GM19455 (cell line): ENCODE results near the gene FOXO4.
"Not testable (repeated sequence)": the region's sequence is repeated elsewhere in the genome, so short reads cannot be mapped to it uniquely, and the experiment has no call there.

Source experiments
- ATAC-seq: cut with Tn5 transposase; IDR thresholded peaks from one replicate; pipeline ENCODE4 v1.9.1; 2021; ENCODE audit not compliant: unreplicated experiment

The FOXO4 gene, protein sequence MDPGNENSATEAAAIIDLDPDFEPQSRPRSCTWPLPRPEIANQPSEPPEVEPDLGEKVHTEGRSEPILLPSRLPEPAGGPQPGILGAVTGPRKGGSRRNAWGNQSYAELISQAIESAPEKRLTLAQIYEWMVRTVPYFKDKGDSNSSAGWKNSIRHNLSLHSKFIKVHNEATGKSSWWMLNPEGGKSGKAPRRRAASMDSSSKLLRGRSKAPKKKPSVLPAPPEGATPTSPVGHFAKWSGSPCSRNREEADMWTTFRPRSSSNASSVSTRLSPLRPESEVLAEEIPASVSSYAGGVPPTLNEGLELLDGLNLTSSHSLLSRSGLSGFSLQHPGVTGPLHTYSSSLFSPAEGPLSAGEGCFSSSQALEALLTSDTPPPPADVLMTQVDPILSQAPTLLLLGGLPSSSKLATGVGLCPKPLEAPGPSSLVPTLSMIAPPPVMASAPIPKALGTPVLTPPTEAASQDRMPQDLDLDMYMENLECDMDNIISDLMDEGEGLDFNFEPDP

DNA sequence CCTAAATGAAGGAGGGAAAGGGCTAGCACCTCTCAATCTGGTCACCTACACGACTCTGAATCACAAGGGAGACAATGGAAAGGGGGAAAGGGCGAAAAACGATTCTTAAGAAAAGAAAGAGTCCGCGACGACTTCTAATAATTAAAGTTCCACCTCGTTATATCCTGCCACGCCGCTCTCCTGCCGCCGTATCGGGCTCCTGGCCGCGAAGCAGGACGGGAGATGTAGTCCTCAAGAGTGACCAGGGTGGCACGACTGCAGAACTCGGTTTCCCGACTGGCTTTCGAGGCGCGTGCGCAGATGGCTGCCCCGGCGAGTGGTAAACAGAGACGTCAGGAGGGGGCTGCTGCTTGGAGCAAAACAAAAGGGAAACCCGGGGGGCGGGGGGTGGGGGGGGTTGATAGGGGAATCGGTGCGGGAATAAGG lies at the start of gene FOXO4:
Gene FOXO4 (plus strand): TSS at position 297 of the 426 bp plus-strand sequence. CDS start 678 bp downstream, outside the sequence.
- peak; percentile 89 for ATAC-seq

DNA sequence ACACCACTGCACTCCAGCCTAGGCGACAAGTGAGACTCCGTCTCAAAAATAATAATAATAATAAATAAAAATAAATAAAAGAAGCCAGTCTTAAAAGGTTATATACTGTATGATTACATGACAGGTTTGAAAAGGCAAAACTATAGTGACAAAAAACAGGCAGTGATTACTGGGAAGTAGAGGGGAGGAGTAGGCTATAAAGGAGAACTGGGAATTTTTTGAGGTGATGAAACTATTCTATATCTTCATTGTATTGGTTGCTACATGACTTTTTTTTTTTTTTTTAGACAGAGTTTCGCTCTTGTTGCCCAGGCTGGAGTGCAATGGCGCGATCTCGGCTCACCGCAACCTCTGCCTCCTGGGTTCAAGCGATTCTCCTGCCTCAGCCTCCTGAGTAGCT lies 47.8 kb upstream of the FOXO4 start:
- not testable (repeated sequence) for ATAC-seq

DNA sequence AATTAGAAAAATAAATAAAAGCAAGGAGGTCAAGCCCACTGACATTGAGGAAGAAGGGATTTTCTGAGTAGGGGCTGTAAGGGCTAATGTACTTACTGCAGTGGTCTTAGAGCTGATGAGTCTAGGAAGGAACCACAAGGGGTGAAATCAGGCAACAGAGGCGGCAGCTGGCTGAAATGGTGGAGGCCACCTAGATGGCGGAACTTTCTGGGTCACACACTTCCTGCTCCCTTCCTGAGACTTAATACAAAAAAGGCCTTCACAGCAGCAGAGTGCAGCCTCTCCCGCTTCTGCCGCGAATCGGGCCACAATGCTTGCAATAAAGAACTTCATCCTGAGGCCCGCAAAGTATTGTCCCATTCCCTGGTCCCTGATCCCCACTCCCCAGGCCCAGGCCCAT lies 42.9 kb upstream of the FOXO4 start:
- ATAC-seq = no peak

DNA sequence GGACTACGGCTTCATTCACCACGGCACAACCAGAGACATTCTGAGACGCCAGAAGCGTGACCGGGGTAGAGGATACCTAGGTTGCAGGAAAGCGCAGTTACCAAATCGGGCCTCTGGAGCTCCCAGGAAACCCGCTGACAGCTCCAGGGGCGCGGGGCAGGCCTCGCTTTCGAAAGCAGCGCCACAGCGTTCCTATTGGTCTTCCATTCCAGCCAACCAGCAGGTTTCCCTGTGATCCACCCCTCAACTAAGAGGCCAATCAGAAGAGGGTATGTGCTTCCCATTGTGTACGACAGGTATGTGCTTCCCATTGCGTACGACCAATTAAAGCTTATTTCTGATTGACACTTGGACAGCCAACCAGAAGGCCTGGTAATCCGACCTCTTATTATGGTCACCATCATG lies 42.4 kb upstream of the FOXO4 start:
- ATAC-seq = no peak

DNA sequence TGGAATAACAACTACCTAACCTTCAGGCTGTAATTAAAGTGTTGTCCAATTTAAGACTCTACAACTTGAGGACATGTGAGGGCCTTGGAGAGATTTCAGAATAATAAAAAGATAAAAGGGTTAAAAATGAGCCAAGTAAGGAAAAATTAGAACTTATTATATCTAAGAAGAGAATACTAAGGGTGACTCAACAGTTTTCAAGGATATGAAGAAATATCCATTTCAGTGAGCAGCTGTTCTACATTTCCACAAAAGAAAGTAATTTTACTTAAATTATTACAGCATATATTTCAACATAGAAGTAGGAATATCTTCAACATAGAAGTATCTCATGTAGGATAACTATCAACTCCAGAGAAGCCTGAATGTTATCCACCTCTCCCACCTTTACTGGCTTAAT lies 38.8 kb upstream of the FOXO4 start:
- ATAC-seq = no peak

DNA sequence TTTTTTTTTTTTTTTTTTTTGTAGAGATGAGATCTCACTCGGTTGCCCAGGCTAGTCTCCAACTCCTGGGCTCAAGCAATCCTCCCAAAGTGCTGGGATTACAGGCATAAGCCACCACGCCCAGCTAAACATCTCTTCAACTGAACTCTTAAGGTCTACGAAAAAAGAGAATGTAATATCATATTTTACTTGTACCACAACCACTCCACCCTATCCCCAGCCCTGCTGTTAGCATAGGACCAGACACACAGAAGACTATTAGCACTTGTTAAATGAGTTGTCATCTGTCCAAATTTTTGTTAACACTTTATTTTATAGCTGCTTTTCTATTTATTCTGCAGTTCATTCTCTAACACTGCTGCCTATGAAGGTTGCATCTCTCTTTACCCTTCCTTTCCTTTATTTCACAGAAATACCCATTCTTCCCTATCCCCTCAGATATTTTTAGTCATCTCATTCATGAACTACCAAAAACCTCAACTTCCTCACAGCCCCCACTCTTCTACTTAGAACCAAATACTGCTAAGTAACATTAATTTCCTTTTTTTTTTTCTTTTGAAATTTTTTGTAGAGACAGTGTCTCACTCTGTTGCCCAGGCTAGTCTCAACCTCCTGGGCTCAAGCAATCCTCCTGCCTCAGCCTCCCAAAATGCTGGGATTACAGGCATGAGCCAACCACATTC lies 37.7 kb upstream of the FOXO4 start:
- ATAC-seq = no peak

DNA sequence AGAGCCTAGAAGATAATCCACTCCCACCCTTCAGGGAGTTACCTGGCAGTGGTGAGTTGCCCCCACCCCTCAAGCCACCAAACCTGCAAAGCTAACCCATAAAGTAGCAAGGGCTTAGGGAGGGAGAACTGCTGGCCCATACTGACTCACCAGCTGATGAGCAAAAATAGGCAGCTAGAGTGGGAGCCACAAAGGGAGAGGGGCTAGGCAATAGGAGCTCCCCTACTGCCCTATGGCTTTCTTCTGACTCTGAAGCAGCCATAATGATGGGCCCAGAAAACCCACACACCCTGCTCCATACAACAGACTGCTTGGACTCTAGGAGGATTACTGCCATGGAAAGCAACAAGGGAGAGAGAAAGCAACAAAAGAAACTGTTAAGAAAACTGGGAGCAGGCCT lies 35.5 kb upstream of the FOXO4 start:
- no peak for ATAC-seq

DNA sequence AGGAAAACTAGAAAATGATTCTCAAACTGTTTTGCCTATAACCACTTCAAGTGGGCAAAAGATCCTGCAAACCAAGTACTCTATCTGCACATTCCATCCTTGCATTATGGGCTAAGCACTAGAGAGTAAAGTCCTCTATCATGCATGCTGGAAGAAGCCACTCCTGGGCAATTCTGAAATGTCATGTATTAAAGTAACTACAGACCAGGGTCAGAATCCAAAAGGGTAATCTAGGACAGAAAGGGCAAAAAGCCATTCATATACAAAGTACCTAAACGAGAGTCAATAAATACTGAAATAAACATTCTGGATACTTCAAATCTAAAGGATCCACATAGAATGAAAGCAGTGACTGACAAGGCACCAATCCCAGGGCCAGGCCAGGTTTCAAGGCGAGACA lies 28.6 kb upstream of the FOXO4 start:
- no peak for ATAC-seq

DNA sequence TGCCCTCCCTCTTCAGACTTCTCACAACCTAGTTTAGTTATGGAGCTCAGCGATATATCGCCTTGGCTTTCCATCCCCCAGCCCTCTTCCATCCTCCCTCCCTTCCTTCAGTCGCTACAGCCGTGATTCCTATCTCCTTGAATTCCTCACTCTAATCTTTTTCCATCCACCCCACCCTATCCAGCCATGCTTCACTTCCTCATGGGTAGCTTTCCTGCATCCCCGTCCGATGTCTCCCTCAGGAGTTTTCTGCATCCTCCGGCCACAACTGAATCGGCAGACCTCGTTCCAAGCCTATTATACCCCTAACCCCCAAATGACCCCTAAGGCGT lies 28.0 kb upstream of the FOXO4 start:
- ATAC-seq = no peak

DNA sequence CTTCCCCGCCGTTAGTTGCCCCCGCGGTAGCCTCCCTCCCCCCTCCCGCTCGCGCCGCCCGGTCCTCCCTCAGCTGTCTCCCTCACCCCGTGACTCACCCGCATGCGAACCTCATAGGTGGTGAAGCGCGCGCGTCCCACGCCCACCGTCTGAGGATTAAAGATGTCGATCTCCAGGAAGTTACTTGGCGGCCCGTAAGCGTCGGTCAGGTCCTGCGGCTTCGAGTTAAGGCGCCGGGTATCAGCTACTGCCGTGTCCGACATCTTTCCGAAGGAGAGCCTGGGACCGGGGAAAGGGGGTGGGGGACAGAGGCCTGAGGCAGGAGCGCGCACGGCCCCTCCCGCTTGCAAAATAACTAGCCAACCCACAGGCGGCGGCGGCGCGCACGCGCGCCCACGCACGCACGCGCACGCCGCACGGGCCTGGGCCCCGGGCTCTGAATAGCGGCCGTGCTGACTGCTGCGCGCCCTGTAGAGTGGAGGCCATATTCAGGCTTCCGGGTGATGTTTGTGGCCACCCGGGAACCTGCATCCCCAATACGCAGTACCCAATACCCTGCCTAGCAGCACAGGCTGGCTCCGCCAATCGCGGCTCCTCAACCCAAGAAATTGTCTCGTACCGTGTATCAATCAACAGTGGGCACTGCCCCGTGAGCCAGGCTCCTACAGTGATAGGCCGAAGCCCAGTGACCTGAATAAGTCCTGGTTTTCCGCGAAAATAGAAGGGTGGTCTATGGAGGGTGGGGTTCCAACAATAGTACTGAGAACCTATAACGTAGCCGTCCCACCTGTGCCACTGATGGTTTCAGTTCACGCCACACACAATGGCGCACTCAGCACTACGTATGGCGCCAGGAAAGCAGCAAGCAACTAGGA lies 27.4 kb upstream of the FOXO4 start, which contains the start of gene SNX12:
Gene SNX12 (minus strand): TSS at position 291 of the 875 bp plus-strand sequence. CDS start 28 bp downstream, at position 263.
- ATAC-seq = peak; percentile 99

DNA sequence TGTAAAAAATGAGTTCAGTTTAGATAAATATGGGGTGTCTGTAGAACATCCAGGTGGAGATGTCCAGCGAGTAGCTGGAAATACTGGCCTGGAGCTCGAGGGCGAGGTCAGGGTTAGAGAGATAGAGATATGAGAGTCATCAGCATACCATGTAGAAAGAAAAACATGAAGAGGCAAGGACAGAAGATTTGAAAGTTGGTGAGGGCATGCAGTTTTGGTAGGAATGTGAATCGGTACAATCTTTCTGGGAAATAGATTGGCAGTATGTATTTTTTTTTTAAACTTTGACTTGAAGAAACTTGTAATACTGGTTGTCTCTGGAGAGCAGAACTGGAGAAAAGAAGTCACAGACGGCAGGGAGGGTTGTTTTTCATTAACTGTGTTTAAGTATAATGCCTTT lies 25.1 kb upstream of the FOXO4 start:
- no peak for ATAC-seq

DNA sequence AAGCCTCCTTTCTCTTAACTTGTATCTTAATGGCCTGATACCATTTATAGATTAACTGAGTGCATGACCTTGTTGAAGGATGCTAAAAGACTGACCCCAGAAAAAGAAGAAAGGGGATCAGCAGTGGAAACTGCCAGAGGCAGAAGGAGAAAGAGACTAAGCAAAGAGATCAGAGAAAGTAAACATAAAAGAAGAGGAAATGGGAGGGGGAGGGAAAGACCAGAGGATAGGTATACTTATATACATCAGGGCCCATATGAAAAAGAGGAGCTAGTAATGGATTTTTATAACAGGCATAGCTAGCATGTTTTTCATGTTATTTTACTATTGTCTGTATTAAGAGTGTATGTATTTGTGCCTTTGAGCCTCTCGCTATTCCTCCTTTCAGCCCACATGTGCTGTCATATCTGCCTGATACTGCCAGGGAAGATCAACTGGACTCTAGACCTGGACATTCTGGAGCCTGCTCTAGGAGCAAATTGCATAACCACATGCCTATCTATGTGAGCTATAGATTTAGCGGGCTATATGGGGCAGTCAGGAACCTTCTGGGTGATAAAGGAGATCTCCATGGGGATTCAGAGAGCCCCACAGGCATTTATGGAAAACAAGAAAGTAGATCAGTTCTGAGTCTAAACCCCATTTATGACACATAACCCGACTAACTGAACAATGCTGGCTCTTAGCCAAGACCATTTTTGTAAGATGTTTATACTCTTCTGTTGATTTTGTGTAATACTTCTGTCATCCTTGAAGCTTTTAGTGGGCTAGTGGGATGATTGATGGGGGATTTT lies 14.1 kb upstream of the FOXO4 start:
- no peak for ATAC-seq

DNA sequence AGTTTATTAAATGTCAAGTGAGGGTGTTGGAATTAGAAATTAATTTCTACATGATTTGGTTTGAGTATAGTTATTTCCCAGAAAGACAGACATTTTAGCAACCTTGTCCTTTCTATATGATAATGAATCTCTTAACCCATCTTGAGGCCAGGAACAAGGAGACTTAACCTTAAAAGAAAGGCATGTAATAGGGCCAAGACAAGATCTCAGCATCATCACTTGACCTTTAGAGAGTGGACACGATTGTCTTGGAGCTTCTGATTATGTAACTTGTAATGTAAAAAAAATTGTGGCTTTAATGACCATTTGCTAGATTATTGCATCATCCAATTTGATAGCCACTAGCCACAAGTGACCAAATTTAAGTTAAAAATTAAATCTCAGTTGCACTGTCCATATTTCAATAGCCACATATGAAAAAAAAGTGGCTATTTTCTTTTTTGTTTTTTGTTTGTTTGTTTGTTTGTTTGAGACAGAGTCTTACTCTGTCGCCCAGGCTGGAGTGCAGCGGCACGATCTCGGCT lies 13.5 kb upstream of the FOXO4 start:
- no peak for ATAC-seq

DNA sequence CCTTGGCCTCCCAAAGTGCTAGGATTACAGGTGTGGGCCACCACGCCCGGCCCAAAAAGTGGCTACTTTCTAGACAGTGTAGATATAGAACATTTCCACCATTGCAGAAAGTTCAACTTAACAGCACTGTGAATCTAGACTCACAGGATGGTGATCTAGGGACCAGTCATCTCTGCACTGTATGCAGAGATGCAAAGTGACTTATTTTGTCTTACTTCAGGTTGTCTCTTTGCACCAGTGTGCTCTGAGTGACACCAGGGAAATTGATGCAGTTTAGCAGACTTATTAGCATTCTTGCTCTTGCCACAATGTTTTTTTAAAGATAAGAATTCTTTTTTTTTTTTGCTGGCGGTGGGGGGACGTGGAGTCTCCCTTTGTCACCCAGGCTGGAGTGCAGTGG lies 12.8 kb upstream of the FOXO4 start:
- ATAC-seq = no peak

DNA sequence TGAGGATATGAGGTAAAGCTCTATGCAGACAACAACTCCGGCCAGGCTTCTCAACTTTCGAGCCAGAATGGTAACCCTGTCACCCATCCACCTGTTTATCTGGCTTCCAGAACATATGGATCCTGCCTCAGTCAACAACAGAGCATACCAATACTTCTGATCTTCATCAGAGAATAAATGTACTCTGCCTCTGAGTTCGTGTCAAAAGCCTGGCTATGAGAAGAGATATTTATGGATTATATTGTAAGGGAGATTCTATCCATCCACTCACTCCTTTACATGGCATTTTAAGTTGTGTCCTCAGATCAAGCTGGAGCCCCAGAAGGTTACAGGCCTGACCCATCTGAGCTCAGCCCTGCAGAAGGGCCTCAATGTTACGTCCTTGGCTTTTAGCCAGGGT lies 9.8 kb upstream of the FOXO4 start:
- no peak for ATAC-seq

DNA sequence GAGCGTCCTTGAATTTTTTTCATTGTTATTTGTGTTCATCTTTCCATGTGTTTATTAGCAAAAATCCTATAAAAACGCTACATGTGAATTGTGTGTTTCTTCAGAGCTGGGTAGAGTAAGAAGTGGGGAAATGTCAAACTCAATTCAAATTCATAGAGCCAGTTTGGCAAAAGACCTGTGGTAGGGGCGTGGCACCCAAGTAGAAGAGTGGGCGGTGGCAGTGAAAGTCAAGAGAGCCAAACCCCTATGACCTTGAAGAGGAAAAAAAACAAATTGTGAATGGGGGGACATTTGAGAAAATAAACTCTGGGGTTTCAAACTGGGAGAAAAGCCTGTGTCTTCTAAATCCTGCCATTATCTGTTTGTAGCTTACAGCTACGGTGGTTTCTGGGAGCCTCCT lies 4.4 kb upstream of the FOXO4 start:
- no peak for ATAC-seq

DNA sequence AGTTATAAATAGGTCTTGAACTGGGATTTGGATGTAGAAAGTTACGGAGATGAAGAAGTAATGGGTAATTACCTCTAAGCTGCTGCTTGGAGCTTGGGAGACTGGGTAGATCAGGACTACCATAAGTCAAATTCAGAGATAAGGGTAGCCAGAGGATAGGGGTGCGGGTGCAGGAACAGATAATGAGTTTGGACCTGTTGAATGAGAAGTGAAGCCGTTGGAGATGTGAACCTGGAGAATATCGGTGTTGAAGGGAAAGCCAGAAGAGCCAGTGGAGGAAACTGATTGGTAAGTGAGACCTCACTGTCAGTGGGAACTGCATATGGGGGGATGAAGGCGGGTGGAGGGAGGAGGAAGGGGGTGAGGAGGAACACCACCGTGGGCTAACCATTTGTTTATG lies 618 bp upstream of the FOXO4 start:
- ATAC-seq = peak; percentile 12

DNA sequence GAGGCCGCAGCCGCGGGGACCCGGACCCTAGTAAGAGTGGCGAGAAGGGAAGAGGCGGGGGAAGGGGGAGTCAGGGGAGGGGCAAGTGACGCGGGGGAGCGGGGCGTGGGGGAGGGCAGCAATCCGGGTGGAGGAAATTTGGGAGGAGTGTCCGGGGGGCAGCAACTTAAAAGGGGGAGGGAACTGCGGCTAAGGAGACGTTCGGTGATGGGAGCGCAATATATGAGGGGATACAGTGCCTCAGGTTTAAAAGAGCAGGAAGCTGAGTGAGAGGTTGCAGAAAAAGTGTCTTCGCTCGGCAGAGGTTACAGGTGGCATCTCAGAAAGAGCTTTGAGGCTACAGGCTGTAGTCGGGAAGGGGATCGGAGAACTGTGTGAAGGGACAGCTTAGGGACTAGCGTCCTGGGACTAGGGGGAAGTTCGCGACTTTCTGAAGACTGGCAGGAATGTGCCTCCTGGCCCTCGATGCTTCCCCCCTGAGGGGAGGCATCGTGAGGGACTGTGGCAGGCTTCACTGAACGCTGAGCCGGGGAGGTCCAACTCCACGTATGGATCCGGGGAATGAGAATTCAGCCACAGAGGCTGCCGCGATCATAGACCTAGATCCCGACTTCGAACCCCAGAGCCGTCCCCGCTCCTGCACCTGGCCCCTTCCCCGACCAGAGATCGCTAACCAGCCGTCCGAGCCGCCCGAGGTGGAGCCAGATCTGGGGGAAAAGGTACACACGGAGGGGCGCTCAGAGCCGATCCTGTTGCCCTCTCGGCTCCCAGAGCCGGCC lies 519 bp downstream of the FOXO4 start:
- no peak for ATAC-seq

DNA sequence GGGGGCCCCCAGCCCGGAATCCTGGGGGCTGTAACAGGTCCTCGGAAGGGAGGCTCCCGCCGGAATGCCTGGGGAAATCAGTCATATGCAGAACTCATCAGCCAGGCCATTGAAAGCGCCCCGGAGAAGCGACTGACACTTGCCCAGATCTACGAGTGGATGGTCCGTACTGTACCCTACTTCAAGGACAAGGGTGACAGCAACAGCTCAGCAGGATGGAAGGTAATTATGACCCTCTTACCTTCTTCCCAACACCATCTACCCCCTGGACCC lies 1.0 kb downstream of the FOXO4 start:
- no peak for ATAC-seq

DNA sequence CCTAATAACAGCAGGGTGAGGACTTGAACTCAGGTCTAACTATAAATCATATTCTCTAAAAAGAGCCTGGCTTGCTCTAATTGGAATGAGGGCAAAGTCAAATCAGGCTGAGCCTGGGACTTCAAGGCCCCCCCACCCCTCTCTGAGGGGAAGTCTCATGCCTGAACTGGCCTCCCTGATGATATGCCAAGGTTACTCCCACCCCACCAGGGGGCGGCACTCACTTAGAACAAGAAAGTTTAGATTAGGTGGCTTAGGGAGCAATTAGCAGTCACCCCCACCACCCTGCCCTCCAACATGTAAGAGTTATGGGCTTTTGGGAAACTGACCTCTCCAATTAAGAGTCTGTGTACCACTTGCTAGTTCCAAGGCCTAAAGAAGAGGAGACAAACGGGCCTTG lies 2.7 kb downstream of the FOXO4 start:
- no peak for ATAC-seq
